ENCODE results near the gene MTARC1. TPM values are rescaled to one million over a fixed set of nuclear protein-coding genes. Genes with fewer than 3 reads are reported as not detected.

Gene MTARC1
- total and polyA plus RNA-seq, 2 of the 4 experiments (the other 2 are of a cell fraction) = 0.18 to 0.55 TPM

DNA sequence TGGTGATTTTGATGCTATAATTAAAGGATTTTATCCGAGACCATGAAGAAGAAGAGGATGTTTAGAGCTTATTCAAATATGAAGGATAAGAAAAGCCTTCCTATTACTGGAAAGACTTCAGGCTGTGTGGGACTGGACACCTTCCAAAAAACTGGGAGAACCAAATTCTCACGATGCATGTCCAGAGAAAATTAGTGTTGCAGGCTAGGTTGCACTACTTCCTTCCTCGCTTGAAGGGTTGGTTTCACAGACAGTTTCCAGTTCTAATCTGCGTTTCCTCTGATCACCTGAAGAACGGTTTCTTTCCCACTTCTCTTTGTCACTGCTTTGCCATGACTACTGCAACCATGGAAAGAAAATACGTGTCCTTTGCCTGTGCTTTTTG, 36.6 kb upstream of the MTARC1 start:
- ChIA-PET CTCF (interaction anchor here (3.8 kb wide), 1 partner anchor 26 kb away, joined by 19 read pairs; no protein-coding TSS in a partner anchor), POLR2A (ENCODE audit: unreplicated experiment) (no interaction called here)
- Histone ChIP-seq H2BK20ac (ENCODE audit: low read depth, low read length) (no peak overlapping the region), H4K5ac (ENCODE audit: low read depth, low read length) (no peak overlapping the region), H3K4me2 (ENCODE audit: low read depth, low read length) (no peak overlapping the region), H3K79me1 (ENCODE audit: low read depth in 1 of 2, low read length in 2 of 2) (peaks cover 3 to 6% of the 10 kb centered on the region in 2 experiments; a peak in 2 of 4 replicates), H2AK5ac (ENCODE audit: low read depth, low read length) (no peak overlapping the region), H3K4me1 (ENCODE audit: control insufficient read depth, insufficient read depth, low read length) (peaks cover 2% of the 10 kb centered on the region; the same call in 1 of the 2 replicates), H3K27ac (ENCODE audit: insufficient read depth, low read length) (no peak overlapping the region), H3K9me1 (ENCODE audit: insufficient read depth, low read length) (no peaks in the 10 kb centered on the region; the same call in 1 of the 2 replicates), H3K18ac (ENCODE audit: low read depth, low read length) (no peak overlapping the region), H2BK5ac (ENCODE audit: low read depth, low read length, poor library complexity, severe bottlenecking) (no peak overlapping the region), H3K4me3 (ENCODE audit: insufficient read depth, low read depth, low read length) (no peak overlapping the region), H3K14ac (replicated peaks; ENCODE audit: low read depth, low read length) (no peak overlapping the region), H3K9me3 (ENCODE audit: control insufficient read depth, insufficient read depth, low read length) (no peaks in the 10 kb centered on the region), H2BK120ac (ENCODE audit: low read depth, low read length) (no peak overlapping the region), H2BK15ac (ENCODE audit: low read depth, low read length) (no peak overlapping the region), H2AFZ (replicated peaks; ENCODE audit: low read length, poor library complexity) (no peak overlapping the region), H3K9ac (ENCODE audit: low read depth, low read length) (no peak overlapping the region), H3K4ac (ENCODE audit: low read depth, low read length) (no peak overlapping the region), H3K27me3 (ENCODE audit: control insufficient read depth, insufficient read depth, low read length) (no peaks in the 10 kb centered on the region), H4K8ac (ENCODE audit: low read depth in 2 of 2, low read length in 2 of 2) (no peak overlapping the region), H4K91ac (ENCODE audit: insufficient read depth, low read depth, low read length) (no peak overlapping the region), H4K20me1 (ENCODE audit: insufficient read depth, low read length) (no peaks in the 10 kb centered on the region), H3K36me3 (ENCODE audit: control insufficient read depth, insufficient read depth, low read length) (no peaks in the 10 kb centered on the region), H2AK9ac (replicated peaks; ENCODE audit: low read depth, low read length, poor library complexity) (no peak overlapping the region), H3K23ac (ENCODE audit: low read depth, low read length) (no peak overlapping the region), H3K56ac (ENCODE audit: extremely low read depth, insufficient read depth, low read length) (no peak overlapping the region)
- intact Hi-C loops (cut with micrococcal nuclease) = no loop called here
- dilution Hi-C loops (cut with HindIII; ENCODE audit: low sequenced_read_pairs, unreplicated experiment) = no loop called here
- in situ Hi-C loops (cut with MboI; ENCODE audit: low sequenced_read_pairs) = no loop called here
- WGBS, 2 experiments (ENCODE audit: extremely low coverage in 2 of 2, insufficient read length in 1 of 2) = 67% methylated on average over 1 of the region's 6 CpGs; no CpG with 5 or more reads in 1 of the 2 experiments
- TF ChIP-seq, protein P1, sequence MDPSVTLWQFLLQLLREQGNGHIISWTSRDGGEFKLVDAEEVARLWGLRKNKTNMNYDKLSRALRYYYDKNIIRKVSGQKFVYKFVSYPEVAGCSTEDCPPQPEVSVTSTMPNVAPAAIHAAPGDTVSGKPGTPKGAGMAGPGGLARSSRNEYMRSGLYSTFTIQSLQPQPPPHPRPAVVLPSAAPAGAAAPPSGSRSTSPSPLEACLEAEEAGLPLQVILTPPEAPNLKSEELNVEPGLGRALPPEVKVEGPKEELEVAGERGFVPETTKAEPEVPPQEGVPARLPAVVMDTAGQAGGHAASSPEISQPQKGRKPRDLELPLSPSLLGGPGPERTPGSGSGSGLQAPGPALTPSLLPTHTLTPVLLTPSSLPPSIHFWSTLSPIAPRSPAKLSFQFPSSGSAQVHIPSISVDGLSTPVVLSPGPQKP (IDR thresholded peaks at IDR 0.05; ENCODE audit: borderline replicate concordance, low read depth, low read length) = no peak
- TF ChIP-seq, protein P2, sequence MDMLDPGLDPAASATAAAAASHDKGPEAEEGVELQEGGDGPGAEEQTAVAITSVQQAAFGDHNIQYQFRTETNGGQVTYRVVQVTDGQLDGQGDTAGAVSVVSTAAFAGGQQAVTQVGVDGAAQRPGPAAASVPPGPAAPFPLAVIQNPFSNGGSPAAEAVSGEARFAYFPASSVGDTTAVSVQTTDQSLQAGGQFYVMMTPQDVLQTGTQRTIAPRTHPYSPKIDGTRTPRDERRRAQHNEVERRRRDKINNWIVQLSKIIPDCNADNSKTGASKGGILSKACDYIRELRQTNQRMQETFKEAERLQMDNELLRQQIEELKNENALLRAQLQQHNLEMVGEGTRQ (IDR thresholded peaks at IDR 0.05; ENCODE audit: low read depth, low read length) = no peak
- TF ChIP-seq MAFK (IDR thresholded peaks at IDR 0.05; ENCODE audit: low read depth, low read length) = no peak
- TF ChIP-seq RAD21 (IDR thresholded peaks at IDR 0.05; ENCODE audit: low read length) = no peak
- no peak for TF ChIP-seq BHLHE40 (IDR thresholded peaks at IDR 0.05; ENCODE audit: low read depth, low read length)
- TF ChIP-seq RCOR1 (IDR thresholded peaks at IDR 0.05; ENCODE audit: insufficient replicate concordance, low read length) = no peak
- TF ChIP-seq NFE2L2 (IDR thresholded peaks at IDR 0.05; ENCODE audit: low read depth, low read length) = no peak
- TF ChIP-seq, protein P3, sequence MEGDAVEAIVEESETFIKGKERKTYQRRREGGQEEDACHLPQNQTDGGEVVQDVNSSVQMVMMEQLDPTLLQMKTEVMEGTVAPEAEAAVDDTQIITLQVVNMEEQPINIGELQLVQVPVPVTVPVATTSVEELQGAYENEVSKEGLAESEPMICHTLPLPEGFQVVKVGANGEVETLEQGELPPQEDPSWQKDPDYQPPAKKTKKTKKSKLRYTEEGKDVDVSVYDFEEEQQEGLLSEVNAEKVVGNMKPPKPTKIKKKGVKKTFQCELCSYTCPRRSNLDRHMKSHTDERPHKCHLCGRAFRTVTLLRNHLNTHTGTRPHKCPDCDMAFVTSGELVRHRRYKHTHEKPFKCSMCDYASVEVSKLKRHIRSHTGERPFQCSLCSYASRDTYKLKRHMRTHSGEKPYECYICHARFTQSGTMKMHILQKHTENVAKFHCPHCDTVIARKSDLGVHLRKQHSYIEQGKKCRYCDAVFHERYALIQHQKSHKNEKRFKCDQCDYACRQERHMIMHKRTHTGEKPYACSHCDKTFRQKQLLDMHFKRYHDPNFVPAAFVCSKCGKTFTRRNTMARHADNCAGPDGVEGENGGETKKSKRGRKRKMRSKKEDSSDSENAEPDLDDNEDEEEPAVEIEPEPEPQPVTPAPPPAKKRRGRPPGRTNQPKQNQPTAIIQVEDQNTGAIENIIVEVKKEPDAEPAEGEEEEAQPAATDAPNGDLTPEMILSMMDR (conservative IDR thresholded peaks at IDR 0.05; ENCODE audit: low read depth, low read length) = no peak
- no peak for TF ChIP-seq POLR2A (IDR thresholded peaks at IDR 0.05; ENCODE audit: low read depth, low read length)
- no peak for TF ChIP-seq CHD1 (IDR thresholded peaks at IDR 0.05; ENCODE audit: low read depth, low read length)
- TF ChIP-seq MAZ (IDR thresholded peaks at IDR 0.05; ENCODE audit: borderline replicate concordance, low read depth, low read length) = no peak
- no peak for TF ChIP-seq SMC3 (IDR thresholded peaks at IDR 0.05; ENCODE audit: low read depth, low read length)
- TF ChIP-seq CEBPB (IDR thresholded peaks at IDR 0.05; ENCODE audit: low read depth, low read length) = no peak
- TF ChIP-seq FOS (IDR thresholded peaks at IDR 0.05; ENCODE audit: low read depth, low read length) = no peak
- no peak for TF ChIP-seq MXI1 (IDR thresholded peaks at IDR 0.05; ENCODE audit: borderline replicate concordance, low read depth, low read length)
- no peak for TF ChIP-seq RFX5 (IDR thresholded peaks at IDR 0.05; ENCODE audit: low read depth, low read length)
- no TSS peak for BruUV-seq (replicated peaks)
- DNase-seq (no peak), ATAC-seq (ENCODE audit: low read depth) (no peak)

All from IMR-90 (cell line).